Measurements from ENCODE around the gene RTKN. TPM values are rescaled to one million over a fixed set of nuclear protein-coding genes. Genes with fewer than 3 reads are reported as not detected.

Gene RTKN
- total and polyA plus RNA-seq, 2 of the 13 experiments (the other 11 are each of a cell fraction or from before 2014, with no cell fraction given), result 159 to 166 TPM

DNA sequence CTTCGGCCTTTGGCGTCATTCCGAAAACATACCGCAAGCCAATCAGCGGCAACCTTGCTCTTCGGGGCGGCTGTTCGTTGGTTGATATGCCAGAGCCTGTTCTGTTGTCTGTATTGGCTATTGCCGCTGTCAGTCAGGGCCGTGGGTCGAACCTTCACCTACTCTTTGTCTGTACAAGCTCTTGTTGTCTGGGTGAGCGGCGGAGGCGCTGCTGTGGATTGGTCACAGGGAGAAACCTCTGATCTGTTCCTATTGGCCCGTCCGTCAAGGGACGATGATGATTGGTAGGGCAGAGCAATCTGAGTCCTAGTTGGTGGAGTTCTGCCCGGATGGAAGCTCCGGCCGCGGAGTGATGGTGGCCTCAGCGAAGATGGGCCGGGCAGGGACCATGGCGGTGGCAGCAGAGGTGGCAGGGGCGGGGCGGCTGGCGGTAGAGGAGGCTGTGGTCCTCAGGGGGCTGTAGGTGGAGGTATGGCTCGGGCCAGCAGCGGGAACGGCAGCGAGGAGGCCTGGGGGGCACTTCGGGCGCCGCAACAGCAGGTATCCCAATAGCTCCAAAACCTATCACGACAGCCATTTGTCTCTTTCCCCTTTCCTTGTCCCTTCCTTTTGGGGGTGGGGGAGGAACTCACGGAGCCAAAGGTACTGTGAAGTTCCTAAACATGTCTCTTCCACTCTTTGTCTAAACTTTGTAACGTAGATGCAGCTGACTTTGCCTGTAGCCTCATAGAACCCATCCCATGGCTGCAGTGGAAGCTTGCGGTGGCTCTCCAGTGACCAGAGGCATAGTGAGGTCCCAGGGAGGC is 16.6 kb upstream of the RTKN start, which contains the start of gene WBP1:
Gene WBP1, plus strand, starts transcription at position 307 of the 806 bp plus-strand sequence. Its CDS starts 165 bp downstream, at position 472.
- CTCF ChIA-PET (ENCODE audit: low intra/inter-chr PET ratio, low total read pairs), result no interaction called here
- POLR2A ChIA-PET, result interaction anchor here (0.6 to 12.4 kb wide), 24 partner anchors 10 to 1245 kb away, joined by 3 to 342 read pairs (median 9); partner anchors contain the start of genes AUP1, C2orf81, CCDC142 and DQX1
- TF ChIP-seq ZSCAN22 (CRISPR knock-in tag; IDR thresholded peaks at IDR 0.05), result peak; percentile 58; the same call in 1 of the 2 replicates
- no peak for TF ChIP-seq SP1 (IDR thresholded peaks at IDR 0.05)
- TF ChIP-seq SP1 (CRISPR knock-in tag; IDR thresholded peaks at IDR 0.05), result no peak
- no peak for TF ChIP-seq ZNF317 (CRISPR knock-in tag; IDR thresholded peaks at IDR 0.05)
- TF ChIP-seq JARID2 (CRISPR knock-in tag; IDR thresholded peaks at IDR 0.05; ENCODE audit: insufficient replicate concordance), result no peak
- no peak for TF ChIP-seq U2AF1 (optimal IDR thresholded peaks at IDR 0.05; ENCODE audit: low read depth, low read length)
- TF ChIP-seq, protein P1, sequence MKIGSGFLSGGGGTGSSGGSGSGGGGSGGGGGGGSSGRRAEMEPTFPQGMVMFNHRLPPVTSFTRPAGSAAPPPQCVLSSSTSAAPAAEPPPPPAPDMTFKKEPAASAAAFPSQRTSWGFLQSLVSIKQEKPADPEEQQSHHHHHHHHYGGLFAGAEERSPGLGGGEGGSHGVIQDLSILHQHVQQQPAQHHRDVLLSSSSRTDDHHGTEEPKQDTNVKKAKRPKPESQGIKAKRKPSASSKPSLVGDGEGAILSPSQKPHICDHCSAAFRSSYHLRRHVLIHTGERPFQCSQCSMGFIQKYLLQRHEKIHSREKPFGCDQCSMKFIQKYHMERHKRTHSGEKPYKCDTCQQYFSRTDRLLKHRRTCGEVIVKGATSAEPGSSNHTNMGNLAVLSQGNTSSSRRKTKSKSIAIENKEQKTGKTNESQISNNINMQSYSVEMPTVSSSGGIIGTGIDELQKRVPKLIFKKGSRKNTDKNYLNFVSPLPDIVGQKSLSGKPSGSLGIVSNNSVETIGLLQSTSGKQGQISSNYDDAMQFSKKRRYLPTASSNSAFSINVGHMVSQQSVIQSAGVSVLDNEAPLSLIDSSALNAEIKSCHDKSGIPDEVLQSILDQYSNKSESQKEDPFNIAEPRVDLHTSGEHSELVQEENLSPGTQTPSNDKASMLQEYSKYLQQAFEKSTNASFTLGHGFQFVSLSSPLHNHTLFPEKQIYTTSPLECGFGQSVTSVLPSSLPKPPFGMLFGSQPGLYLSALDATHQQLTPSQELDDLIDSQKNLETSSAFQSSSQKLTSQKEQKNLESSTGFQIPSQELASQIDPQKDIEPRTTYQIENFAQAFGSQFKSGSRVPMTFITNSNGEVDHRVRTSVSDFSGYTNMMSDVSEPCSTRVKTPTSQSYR (CRISPR knock-in tag; IDR thresholded peaks at IDR 0.05; ENCODE audit: borderline replicate concordance), result peak; percentile 24; the same call in 1 of the 2 replicates
- TF ChIP-seq, protein P2, sequence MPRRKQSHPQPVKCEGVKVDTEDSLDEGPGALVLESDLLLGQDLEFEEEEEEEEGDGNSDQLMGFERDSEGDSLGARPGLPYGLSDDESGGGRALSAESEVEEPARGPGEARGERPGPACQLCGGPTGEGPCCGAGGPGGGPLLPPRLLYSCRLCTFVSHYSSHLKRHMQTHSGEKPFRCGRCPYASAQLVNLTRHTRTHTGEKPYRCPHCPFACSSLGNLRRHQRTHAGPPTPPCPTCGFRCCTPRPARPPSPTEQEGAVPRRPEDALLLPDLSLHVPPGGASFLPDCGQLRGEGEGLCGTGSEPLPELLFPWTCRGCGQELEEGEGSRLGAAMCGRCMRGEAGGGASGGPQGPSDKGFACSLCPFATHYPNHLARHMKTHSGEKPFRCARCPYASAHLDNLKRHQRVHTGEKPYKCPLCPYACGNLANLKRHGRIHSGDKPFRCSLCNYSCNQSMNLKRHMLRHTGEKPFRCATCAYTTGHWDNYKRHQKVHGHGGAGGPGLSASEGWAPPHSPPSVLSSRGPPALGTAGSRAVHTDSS (CRISPR knock-in tag; conservative IDR thresholded peaks at IDR 0.05), result no peak
- no peak; the same call in 1 of the 2 replicates for TF ChIP-seq SMAD1 (CRISPR knock-in tag; IDR thresholded peaks at IDR 0.05; ENCODE audit: borderline replicate concordance, low read depth)
- TF ChIP-seq ATF1 (CRISPR knock-in tag; IDR thresholded peaks at IDR 0.05), result peak; percentile 96
- TF ChIP-seq, protein P3, sequence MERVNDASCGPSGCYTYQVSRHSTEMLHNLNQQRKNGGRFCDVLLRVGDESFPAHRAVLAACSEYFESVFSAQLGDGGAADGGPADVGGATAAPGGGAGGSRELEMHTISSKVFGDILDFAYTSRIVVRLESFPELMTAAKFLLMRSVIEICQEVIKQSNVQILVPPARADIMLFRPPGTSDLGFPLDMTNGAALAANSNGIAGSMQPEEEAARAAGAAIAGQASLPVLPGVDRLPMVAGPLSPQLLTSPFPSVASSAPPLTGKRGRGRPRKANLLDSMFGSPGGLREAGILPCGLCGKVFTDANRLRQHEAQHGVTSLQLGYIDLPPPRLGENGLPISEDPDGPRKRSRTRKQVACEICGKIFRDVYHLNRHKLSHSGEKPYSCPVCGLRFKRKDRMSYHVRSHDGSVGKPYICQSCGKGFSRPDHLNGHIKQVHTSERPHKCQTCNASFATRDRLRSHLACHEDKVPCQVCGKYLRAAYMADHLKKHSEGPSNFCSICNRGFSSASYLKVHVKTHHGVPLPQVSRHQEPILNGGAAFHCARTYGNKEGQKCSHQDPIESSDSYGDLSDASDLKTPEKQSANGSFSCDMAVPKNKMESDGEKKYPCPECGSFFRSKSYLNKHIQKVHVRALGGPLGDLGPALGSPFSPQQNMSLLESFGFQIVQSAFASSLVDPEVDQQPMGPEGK (CRISPR knock-in tag; IDR thresholded peaks at IDR 0.05), result 0 out of 2 replicates have a peak, but pooled peaks have one; percentile 5
- no peak for TF ChIP-seq RCOR2 (CRISPR knock-in tag; IDR thresholded peaks at IDR 0.05)
- TF ChIP-seq EED (CRISPR knock-in tag; IDR thresholded peaks at IDR 0.05), result no peak
- TF ChIP-seq, protein P4, sequence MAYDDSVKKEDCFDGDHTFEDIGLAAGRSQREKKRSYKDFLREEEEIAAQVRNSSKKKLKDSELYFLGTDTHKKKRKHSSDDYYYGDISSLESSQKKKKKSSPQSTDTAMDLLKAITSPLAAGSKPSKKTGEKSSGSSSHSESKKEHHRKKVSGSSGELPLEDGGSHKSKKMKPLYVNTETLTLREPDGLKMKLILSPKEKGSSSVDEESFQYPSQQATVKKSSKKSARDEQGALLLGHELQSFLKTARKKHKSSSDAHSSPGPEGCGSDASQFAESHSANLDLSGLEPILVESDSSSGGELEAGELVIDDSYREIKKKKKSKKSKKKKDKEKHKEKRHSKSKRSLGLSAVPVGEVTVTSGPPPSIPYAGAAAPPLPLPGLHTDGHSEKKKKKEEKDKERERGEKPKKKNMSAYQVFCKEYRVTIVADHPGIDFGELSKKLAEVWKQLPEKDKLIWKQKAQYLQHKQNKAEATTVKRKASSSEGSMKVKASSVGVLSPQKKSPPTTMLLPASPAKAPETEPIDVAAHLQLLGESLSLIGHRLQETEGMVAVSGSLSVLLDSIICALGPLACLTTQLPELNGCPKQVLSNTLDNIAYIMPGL (CRISPR knock-in tag; IDR thresholded peaks at IDR 0.05; ENCODE audit: borderline replicate concordance in 1 of 2, low read depth in 1 of 2), result peak in 1 of 2 experiments; percentile 21; a peak in 3 of 4 replicates
- TF ChIP-seq MIER3 (CRISPR knock-in tag; IDR thresholded peaks at IDR 0.05; ENCODE audit: borderline replicate concordance), result no peak

More for the DNA sequence above, 16.6 kb upstream of the RTKN start, which contains the start of gene WBP1:
- peak within 1 kb of the TSS; percentile 87 for H3K9ac ChIP-seq (ENCODE audit: insufficient read depth, low read depth, low read length)
- DNase-seq (ENCODE audit: low spot score) (peak; percentile 100), ATAC-seq (peak; percentile 92), FAIRE-seq (peak; percentile 96)
- no peak within 1 kb of the TSS for H2AFZ ChIP-seq (ENCODE audit: low read length)
- 2% methylated on average over 27 of the region's 38 CpGs for WGBS (ENCODE audit: low lambda C conversion rate)
- H3K4me3 ChIP-seq (replicated peaks in 1 of 3; ENCODE audit: insufficient read depth in 1 of 3, low read depth in 2 of 3, low read length in 3 of 3), result peak within 1 kb of the TSS; percentile 76 to 92 (median 88)
- no peaks in the 10 kb centered on the region for H3K9me3 ChIP-seq (ENCODE audit: low read length)
- peaks cover 28% of the 10 kb centered on the region for H3K79me2 ChIP-seq (ENCODE audit: insufficient read depth, low read length)
- H3K4me1 ChIP-seq (ENCODE audit: insufficient read depth, low read length), result peaks cover 41% of the 10 kb centered on the region
- peak within 1 kb of the TSS; percentile 98 for H3K4me2 ChIP-seq (ENCODE audit: low read depth, low read length)
- peaks cover 1 to 24% of the 10 kb centered on the region in 2 experiments for H3K36me3 ChIP-seq (replicated peaks in 1 of 2; ENCODE audit: control insufficient read depth in 1 of 2, insufficient read depth in 2 of 2, low read length in 2 of 2)
- in situ Hi-C loops (cut with HindIII; ENCODE audit: extremely low pct_ligation_motif_present, low pct_unique_long_range_greater_than_20kb) (no loop called here), intact Hi-C loops (cut with micrococcal nuclease; ENCODE audit: unreplicated experiment) (loop anchor here (1.0 to 2.0 kb wide), 3 partner anchors 14 to 70 kb away; partner anchors contain the start of genes AUP1, HTRA2 and MRPL53)
- peak within 1 kb of the TSS; percentile 89 for H3K27ac ChIP-seq (ENCODE audit: extremely low read length, insufficient read depth, low read length)
- TSS peak; percentile 66 for BruUV-seq (replicated peaks)
- no peaks in the 10 kb centered on the region; a peak in 1 of 5 replicates for H3K27me3 ChIP-seq (ENCODE audit: control insufficient read depth in 1 of 2, insufficient read depth in 2 of 2, low read length in 2 of 2)
- H4K20me1 ChIP-seq (ENCODE audit: insufficient read depth, low read length), result peaks cover 4% of the 10 kb centered on the region; the same call in 1 of the 2 replicates
